Measurements from ENCODE around the gene CBX8.

Gene CBX8

DNA sequence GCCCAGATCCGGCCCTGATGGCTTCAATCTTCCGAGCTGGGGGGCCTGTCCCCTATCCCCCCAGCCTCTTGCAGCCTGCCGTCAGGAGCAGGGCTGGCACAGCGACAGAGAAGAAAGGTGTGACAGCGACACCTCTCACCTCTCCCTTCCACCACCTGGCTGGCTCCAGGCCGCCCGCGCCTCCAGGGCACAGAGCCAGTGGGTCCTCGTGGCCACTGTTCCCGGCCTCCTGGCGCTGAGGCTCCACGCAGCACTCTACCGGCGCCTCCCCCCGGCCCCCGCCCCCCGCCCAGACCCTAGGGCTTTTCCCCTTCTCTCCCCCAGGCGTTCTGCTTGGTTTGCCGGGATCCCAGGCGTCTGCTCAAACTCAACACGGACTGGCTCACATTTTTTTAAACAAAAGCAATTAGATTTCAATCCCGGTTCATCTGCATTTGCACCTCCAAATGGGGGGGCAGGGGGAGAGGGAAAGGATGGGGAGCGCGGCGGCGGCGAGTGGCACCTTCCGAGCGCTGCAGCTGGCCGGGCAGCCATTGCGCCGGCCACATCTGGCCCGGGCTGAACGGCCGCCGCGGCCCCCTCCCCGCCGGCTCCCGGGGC is 12.8 kb upstream of the CBX8 start:
- Mint-ChIP-seq H3K27ac (no peak overlapping the region), H3K27me3 (peaks cover 88% of the 10 kb centered on the region), H3K4me3 (peak overlapping the region; percentile 9)

DNA sequence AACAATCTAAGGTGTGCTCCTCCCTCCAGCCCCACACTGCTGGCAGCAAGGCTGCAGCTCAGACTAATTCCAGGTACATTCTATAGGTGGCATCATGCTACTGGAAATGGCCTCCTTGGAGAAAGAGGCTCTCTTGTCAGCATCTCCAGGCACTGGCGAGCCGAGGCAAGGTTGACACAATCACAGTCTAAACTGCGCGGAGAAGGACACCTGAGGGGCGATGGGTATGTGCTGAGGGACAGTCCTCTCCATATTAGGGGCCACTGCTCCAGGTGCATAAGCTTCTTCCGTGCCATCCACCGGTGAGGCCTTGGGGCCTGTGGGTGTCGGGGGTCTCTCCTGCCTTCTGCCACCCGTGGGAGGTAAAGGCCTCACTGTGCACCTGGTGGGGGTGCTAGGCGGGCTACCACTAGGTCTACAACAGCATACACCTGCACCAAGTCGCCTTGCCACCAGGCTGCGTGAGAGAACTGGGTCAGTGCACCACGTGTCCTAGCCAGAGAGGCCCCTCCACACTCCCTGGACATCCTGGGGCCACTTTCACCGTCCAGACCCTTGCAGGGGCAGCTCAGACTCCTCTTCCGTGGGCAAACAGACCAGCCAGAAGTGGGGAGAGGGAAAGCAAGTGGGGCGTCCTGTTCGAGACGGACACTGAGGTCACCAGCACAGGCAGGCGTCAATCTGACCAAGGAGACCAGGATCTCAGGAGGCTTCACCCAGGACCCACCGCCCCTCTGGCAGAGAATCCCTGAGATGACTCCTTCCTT is 12.1 kb upstream of the CBX8 start:
- H3K4me1 Mint-ChIP-seq (ENCODE audit: low read depth) = peaks cover 55% of the 10 kb centered on the region
- intact Hi-C loops (cut with micrococcal nuclease) = no loop called here
- H3K9me3 Mint-ChIP-seq = no peaks in the 10 kb centered on the region
- H3K27me3 Mint-ChIP-seq = peaks cover 86% of the 10 kb centered on the region
- no peak overlapping the region for H3K27ac Mint-ChIP-seq
- no peaks in the 10 kb centered on the region for H3K36me3 Mint-ChIP-seq (ENCODE audit: low read depth)
- no peak overlapping the region for H3K4me3 Mint-ChIP-seq

More for the DNA sequence above, 12.8 kb upstream of the CBX8 start:
- Mint-ChIP-seq H3K4me1 (ENCODE audit: low read depth) (peaks cover 53% of the 10 kb centered on the region), H3K9me3 (no peaks in the 10 kb centered on the region), H3K36me3 (ENCODE audit: low read depth) (no peaks in the 10 kb centered on the region)
- intact Hi-C loops (cut with micrococcal nuclease) = no loop called here

- Mint-ChIP-seq H3K4me3 (no peak overlapping the region), H3K4me1 (ENCODE audit: low read depth) (peaks cover 62% of the 10 kb centered on the region), H3K27ac (peak overlapping the region; percentile 61), H3K36me3 (ENCODE audit: low read depth) (no peaks in the 10 kb centered on the region), H3K27me3 (peaks cover 93% of the 10 kb centered on the region), H3K9me3 (no peaks in the 10 kb centered on the region)
- intact Hi-C loops (cut with micrococcal nuclease) = no loop called here
These were observed 10.2 kb upstream of the CBX8 start for GRCh38 chr17:79806863-79807720.

- Mint-ChIP-seq H3K4me1 (ENCODE audit: low read depth) (peaks cover 63% of the 10 kb centered on the region), H3K36me3 (ENCODE audit: low read depth) (no peaks in the 10 kb centered on the region), H3K27ac (peak overlapping the region; percentile 61), H3K4me3 (no peak overlapping the region), H3K9me3 (no peaks in the 10 kb centered on the region), H3K27me3 (peaks cover 93% of the 10 kb centered on the region)
- intact Hi-C loops (cut with micrococcal nuclease) = no loop called here
These were observed 9.5 kb upstream of the CBX8 start for GRCh38 chr17:79806446-79806760.

GRCh38 chr17:79804856-79805696 is 8.2 kb upstream of the CBX8 start:
- peaks cover 64% of the 10 kb centered on the region for H3K4me1 Mint-ChIP-seq (ENCODE audit: low read depth)
- intact Hi-C loops (cut with micrococcal nuclease) = loop anchor here (1.0 kb wide), 1 partner anchor 8 kb away; the partner anchor contains the start of gene CBX8
- H3K9me3 Mint-ChIP-seq = no peaks in the 10 kb centered on the region
- peak overlapping the region; percentile 47 for H3K27ac Mint-ChIP-seq
- no peak overlapping the region for H3K4me3 Mint-ChIP-seq
- no peaks in the 10 kb centered on the region for H3K36me3 Mint-ChIP-seq (ENCODE audit: low read depth)
- H3K27me3 Mint-ChIP-seq = peaks cover 96% of the 10 kb centered on the region

GRCh38 chr17:79803997-79804855 is 7.3 kb upstream of the CBX8 start:
- intact Hi-C loops (cut with micrococcal nuclease) = no loop called here
- peak overlapping the region; percentile 65 for H3K4me3 Mint-ChIP-seq
- peaks cover 98% of the 10 kb centered on the region for H3K27me3 Mint-ChIP-seq
- H3K9me3 Mint-ChIP-seq = no peaks in the 10 kb centered on the region
- no peaks in the 10 kb centered on the region for H3K36me3 Mint-ChIP-seq (ENCODE audit: low read depth)
- peak overlapping the region; percentile 40 for H3K27ac Mint-ChIP-seq
- H3K4me1 Mint-ChIP-seq (ENCODE audit: low read depth) = peaks cover 72% of the 10 kb centered on the region

- peaks cover 98% of the 10 kb centered on the region for H3K27me3 Mint-ChIP-seq
- H3K9me3 Mint-ChIP-seq = no peaks in the 10 kb centered on the region
- H3K4me1 Mint-ChIP-seq (ENCODE audit: low read depth) = peaks cover 80% of the 10 kb centered on the region
- H3K4me3 Mint-ChIP-seq = peak overlapping the region; percentile 22
- intact Hi-C loops (cut with micrococcal nuclease) = no loop called here
- peak overlapping the region; percentile 40 for H3K27ac Mint-ChIP-seq
- no peaks in the 10 kb centered on the region for H3K36me3 Mint-ChIP-seq (ENCODE audit: low read depth)
These were observed 6.6 kb upstream of the CBX8 start for GRCh38 chr17:79803421-79803996.

DNA sequence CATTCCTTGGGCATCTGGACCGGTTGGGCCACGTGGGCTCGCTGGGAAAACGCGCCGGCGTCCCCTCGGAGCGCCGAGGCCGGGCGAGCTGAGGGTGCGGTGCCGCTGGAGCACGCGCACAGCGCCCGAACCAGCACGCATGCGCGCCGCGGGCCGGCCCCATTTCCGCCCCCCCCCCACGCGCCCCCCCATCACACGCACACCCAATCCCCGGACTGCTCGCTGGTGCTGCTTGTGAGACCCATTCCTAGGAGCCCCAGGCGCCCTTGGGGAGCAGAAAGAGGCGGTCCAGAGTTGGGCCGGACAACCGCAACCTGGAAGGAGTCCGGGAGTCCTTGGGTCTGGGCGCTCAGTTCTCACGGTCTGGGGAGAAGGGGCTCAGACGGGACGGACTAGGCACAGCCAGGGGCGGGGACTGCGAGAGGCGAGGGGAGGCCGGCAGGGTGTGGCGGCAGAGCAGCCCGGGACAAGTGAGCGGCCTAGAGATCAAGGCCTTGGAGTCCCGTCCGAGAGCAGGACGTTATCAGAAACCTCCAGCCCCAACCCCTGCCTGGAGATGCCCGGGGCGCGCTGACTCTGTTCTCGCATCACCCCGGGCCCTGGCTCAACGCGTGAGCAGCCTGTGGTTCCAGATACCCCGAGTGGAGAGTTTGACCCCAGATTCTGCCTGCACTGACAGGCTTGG is 6.0 kb upstream of the CBX8 start:
- Mint-ChIP-seq H3K4me1 (ENCODE audit: low read depth) (peaks cover 85% of the 10 kb centered on the region), H3K4me3 (no peak overlapping the region), H3K27ac (no peak overlapping the region), H3K27me3 (peaks cover 98% of the 10 kb centered on the region), H3K36me3 (ENCODE audit: low read depth) (no peaks in the 10 kb centered on the region), H3K9me3 (no peaks in the 10 kb centered on the region)
- intact Hi-C loops (cut with micrococcal nuclease) = no loop called here

- peaks cover 82% of the 10 kb centered on the region for H3K4me1 Mint-ChIP-seq (ENCODE audit: low read depth)
- intact Hi-C loops (cut with micrococcal nuclease) = no loop called here
These were observed 5.3 kb upstream of the CBX8 start for GRCh38 chr17:79802039-79802735.

DNA sequence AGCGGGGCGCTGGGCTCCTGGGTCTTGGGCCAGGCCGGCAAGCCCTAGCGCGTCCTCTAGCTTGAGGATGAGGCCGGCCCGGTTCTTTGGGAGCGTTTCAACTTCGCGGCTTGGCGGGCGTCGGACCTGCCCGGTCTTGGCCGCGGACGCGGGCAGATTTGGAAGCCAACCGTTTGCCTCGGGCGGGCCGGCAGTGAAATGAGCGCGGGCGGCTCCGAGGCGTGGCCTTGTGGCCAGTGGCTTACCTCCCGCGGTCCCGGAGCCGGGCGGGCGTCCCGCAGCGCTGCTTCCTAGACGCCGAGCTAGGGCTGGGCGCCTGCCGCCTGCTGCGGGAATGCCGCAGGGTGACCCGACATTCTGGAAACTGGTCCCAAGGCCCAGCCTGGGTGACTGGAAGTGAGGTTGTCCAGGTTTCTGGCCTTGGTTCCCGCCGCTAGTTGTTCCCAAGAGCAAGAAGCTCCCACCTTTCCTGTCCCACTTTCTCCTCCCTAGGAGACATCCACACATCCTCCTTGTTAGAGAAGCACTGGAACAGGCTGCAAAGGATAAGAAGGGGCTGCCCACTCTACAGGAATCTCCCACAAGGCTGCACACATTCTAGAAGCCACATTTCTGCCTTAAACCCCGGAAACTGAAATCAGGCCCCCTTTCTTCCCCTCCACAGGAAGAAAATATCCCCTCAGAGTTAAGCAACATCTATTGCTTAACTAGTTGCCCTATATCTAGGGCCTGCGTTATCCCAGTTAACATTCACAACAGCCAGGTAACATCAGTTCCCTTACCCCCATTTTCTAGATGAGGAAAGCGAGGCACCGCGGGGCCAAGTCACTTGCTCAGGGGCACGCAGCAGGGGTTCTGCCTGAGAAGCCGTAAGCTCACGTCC is 4.5 kb upstream of the CBX8 start:
- intact Hi-C loops (cut with micrococcal nuclease) = no loop called here

More at GRCh38 chr17:79802039-79802735, 5.3 kb upstream of the CBX8 start:
- Mint-ChIP-seq H3K36me3 (ENCODE audit: low read depth) (no peaks in the 10 kb centered on the region), H3K4me3 (no peak overlapping the region), H3K27me3 (peaks cover 91% of the 10 kb centered on the region), H3K9me3 (no peaks in the 10 kb centered on the region), H3K27ac (no peak overlapping the region)

More for the DNA sequence above, 4.5 kb upstream of the CBX8 start:
- Mint-ChIP-seq H3K27me3 (peaks cover 83% of the 10 kb centered on the region), H3K36me3 (ENCODE audit: low read depth) (no peaks in the 10 kb centered on the region), H3K4me1 (ENCODE audit: low read depth) (peaks cover 75% of the 10 kb centered on the region), H3K27ac (peak overlapping the region; percentile 50), H3K9me3 (no peaks in the 10 kb centered on the region), H3K4me3 (no peak overlapping the region)
